ENCODE measurements around the gene ELP4. TPM values are rescaled to one million over a fixed set of nuclear protein-coding genes. Genes with fewer than 3 reads are reported as not detected.

The ELP4 gene
- total and polyA plus RNA-seq, 9 of the 15 experiments (the other 6 are each of a cell fraction or from before 2014, with no cell fraction given): 24.1 to 60.3 (median 38.7) TPM

GRCh38 chr11:31652528-31652927 is 143.0 kb downstream of the ELP4 start (continued):
- TF ChIP-seq ZNF318 (IDR thresholded peaks at IDR 0.05; ENCODE audit: borderline replicate concordance in 1 of 2, low read depth in 1 of 2) (no peak), MNT (conservative IDR thresholded peaks at IDR 0.05) (no peak), HNRNPL (IDR thresholded peaks at IDR 0.05; ENCODE audit: low read depth, low read length) (no peak), ARNT (IDR thresholded peaks at IDR 0.05) (no peak), STAT6 (CRISPR knock-in tag; IDR thresholded peaks at IDR 0.05) (no peak)

Data from K562 (cell line).